ENCODE data around the gene ZNF689. TPM values are rescaled to one million over a fixed set of nuclear protein-coding genes. Genes with fewer than 3 reads are reported as not detected.

Gene ZNF689
- total and polyA plus RNA-seq, 2 of the 13 experiments (the other 11 are each of a cell fraction or from before 2014, with no cell fraction given), result 9.7 to 19.5 TPM

DNA sequence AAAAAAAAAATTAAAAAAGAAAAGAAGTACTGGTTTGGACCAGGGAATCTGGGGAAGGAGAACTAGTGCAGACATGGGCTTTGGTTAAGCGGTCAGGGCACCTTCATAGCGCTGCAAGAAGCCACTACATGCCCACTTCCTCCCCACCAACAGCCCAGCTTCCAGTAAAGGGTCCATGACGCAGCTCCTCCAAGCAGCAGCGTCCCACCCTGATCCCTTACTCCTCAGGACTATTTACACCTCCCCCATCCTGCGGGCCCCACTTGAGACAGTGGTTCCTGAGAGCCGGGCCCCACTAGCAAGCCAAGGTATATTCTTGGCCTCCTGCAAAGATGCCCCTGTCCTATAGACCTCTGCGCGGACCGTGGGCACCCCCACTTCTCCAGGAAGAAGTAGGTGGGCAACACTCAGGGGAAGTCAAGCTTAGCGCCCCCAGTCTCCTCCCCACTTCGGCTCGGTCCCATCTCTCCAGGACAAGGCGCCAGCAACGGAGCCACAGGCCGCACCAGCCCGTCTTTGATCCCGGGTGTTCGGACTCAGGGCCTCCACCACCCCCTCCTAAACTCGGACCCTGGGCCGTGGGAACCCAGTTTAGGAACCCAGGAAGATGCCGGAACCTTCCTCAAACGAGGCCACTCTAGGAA lies 39.7 kb upstream of the ZNF689 start:
- Histone ChIP-seq H3K9me3 (ENCODE audit: low read length) (no peaks in the 10 kb centered on the region), H3K9ac (ENCODE audit: insufficient read depth, low read depth, low read length) (no peak overlapping the region), H3K27me3 (ENCODE audit: control insufficient read depth in 1 of 2, insufficient read depth in 2 of 2, low read length in 2 of 2) (no peaks in the 10 kb centered on the region; a peak in 1 of 5 replicates), H2AFZ (ENCODE audit: low read length) (peak overlapping the region; percentile 45), H3K4me1 (ENCODE audit: insufficient read depth, low read length) (peaks cover 25% of the 10 kb centered on the region), H4K20me1 (ENCODE audit: insufficient read depth, low read length) (no peaks in the 10 kb centered on the region), H3K79me2 (ENCODE audit: insufficient read depth, low read length) (peaks cover 5% of the 10 kb centered on the region), H3K36me3 (replicated peaks in 1 of 2; ENCODE audit: control insufficient read depth in 1 of 2, insufficient read depth in 2 of 2, low read length in 2 of 2) (peaks cover 1 to 17% of the 10 kb centered on the region in 2 experiments; a peak in 4 of 5 replicates), H3K4me2 (ENCODE audit: low read depth, low read length) (peak overlapping the region; percentile 34), H3K27ac (ENCODE audit: extremely low read length, insufficient read depth, low read length) (peak overlapping the region; percentile 88), H3K4me3 (replicated peaks in 1 of 3; ENCODE audit: insufficient read depth in 1 of 3, low read depth in 2 of 3, low read length in 3 of 3) (no peak overlapping the region)
- in situ Hi-C loops (cut with HindIII; ENCODE audit: extremely low pct_ligation_motif_present, low pct_unique_long_range_greater_than_20kb) (loop anchor here (25.0 kb wide), 2 partner anchors 563 to 838 kb away; partner anchors contain the start of genes MAZ, MVP, PAGR1 and PPP4C), intact Hi-C loops (cut with micrococcal nuclease; ENCODE audit: unreplicated experiment) (loop anchor here (2.0 to 10.0 kb wide), 4 partner anchors 15 to 565 kb away; partner anchors contain the start of gene ZNF768)
- ChIA-PET CTCF (ENCODE audit: low intra/inter-chr PET ratio, low total read pairs) (no interaction called here), POLR2A (interaction anchor here (0.6 to 2.1 kb wide), 10 partner anchors 8 to 268 kb away, joined by 3 to 18 read pairs (median 4); partner anchors contain the start of genes FBRS and ZNF689)
- no TSS peak for BruUV-seq (replicated peaks)
- 93% methylated on average over 22 of the region's 22 CpGs for WGBS (ENCODE audit: low lambda C conversion rate)
- DNase-seq (ENCODE audit: low spot score), result no peak
- FAIRE-seq, result no peak
- ATAC-seq, result no peak
- TF ChIP-seq ZKSCAN1 (IDR thresholded peaks at IDR 0.05; ENCODE audit: low read length), result no peak
- TF ChIP-seq SNAI1 (CRISPR knock-in tag; IDR thresholded peaks at IDR 0.05; ENCODE audit: borderline replicate concordance), result no peak
- TF ChIP-seq ZNF446 (CRISPR knock-in tag; IDR thresholded peaks at IDR 0.05), result no peak
- TF ChIP-seq ZNF274 (CRISPR knock-in tag; IDR thresholded peaks at IDR 0.05), result 0 out of 2 replicates have a peak, but pooled peaks have one; percentile 57
- TF ChIP-seq ARID5B (CRISPR knock-in tag; IDR thresholded peaks at IDR 0.05), result no peak
- no peak for TF ChIP-seq ZNF441 (CRISPR knock-in tag; IDR thresholded peaks at IDR 0.05; ENCODE audit: borderline replicate concordance)
- TF ChIP-seq ZBTB3 (CRISPR knock-in tag; IDR thresholded peaks at IDR 0.05; ENCODE audit: borderline replicate concordance, low read depth), result no peak
- TF ChIP-seq ZFP41 (CRISPR knock-in tag; IDR thresholded peaks at IDR 0.05; ENCODE audit: borderline replicate concordance), result no peak
- TF ChIP-seq, protein P1, sequence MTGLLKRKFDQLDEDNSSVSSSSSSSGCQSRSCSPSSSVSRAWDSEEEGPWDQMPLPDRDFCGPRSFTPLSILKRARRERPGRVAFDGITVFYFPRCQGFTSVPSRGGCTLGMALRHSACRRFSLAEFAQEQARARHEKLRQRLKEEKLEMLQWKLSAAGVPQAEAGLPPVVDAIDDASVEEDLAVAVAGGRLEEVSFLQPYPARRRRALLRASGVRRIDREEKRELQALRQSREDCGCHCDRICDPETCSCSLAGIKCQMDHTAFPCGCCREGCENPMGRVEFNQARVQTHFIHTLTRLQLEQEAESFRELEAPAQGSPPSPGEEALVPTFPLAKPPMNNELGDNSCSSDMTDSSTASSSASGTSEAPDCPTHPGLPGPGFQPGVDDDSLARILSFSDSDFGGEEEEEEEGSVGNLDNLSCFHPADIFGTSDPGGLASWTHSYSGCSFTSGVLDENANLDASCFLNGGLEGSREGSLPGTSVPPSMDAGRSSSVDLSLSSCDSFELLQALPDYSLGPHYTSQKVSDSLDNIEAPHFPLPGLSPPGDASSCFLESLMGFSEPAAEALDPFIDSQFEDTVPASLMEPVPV (CRISPR knock-in tag; IDR thresholded peaks at IDR 0.05), result no peak
- TF ChIP-seq JARID2 (CRISPR knock-in tag; IDR thresholded peaks at IDR 0.05; ENCODE audit: insufficient replicate concordance), result no peak
- no peak for TF ChIP-seq ZBTB46 (CRISPR knock-in tag; IDR thresholded peaks at IDR 0.05; ENCODE audit: borderline replicate concordance)
- no peak for TF ChIP-seq ZSCAN25 (CRISPR knock-in tag; IDR thresholded peaks at IDR 0.05)
- TF ChIP-seq PHF21A (CRISPR knock-in tag; IDR thresholded peaks at IDR 0.05), result no peak
- TF ChIP-seq NAIF1 (CRISPR knock-in tag; IDR thresholded peaks at IDR 0.05; ENCODE audit: borderline replicate concordance), result no peak

Measured in HepG2 (cell line).